ENCODE measurements around the gene VPS13D.

DNA sequence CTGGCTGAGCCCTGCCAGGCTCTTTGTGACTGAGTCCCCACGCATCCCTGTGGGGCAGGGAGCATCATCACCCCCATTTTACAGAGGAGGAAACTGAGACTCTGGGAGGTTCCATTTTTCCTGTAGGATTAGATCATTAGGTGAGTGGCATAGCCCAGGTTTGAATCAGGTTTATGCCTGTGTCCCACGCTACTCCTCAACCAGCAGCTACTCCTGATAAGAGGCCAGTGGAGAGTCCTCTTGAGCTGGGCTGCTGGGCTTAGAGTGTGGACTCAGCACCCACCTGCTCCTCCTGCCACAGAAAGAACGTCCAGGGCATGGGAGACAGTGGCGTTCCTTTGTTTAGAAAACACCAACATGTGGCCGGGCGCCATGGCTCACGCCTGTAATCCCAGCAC is 32.3 kb upstream of the VPS13D start:
- TF ChIP-seq CTCF (conservative IDR thresholded peaks at IDR 0.05 in 1 of 2, IDR thresholded peaks at IDR 0.05 in 1 of 2; ENCODE audit: extremely low read depth in 1 of 2, insufficient read depth in 1 of 2, low read depth in 1 of 2, low read length in 2 of 2), result no peak
- no peak for TF ChIP-seq EZH2 (IDR thresholded peaks at IDR 0.05; ENCODE audit: borderline replicate concordance, low read length)

Measured in mammary epithelial cell (primary cell).